IMR-90 (cell line): Measurements from ENCODE around the gene ADAMTS14. TPM values are rescaled to one million over a fixed set of nuclear protein-coding genes. Genes with fewer than 3 reads are reported as not detected.

Experiments
- ATAC-seq: fragments of 200-7000 bp; cut with Tn5 transposase; 2 replicates; pipeline ENCODE4 v1.9.1; 2020; ENCODE audit warnings: low read depth, mild to moderate bottlenecking, moderate library complexity
- BruUV-seq: library from RNA; stranded (reverse); fragments of 400-500 nt; replicated peaks from 2 replicates; lab custom pipeline; 2021; lab: Mats Ljungman, UMichigan
- CTCF ChIA-PET: fragments of 300-600 bp; formaldehyde crosslinking; extraction: SDS; loops from one replicate; lab custom pipeline; 2021; ENCODE audit warnings: antibody characterized with exemption; lab: Yijun Ruan, JAX
- POLR2A ChIA-PET: fragments of 300-600 bp; sonication (Branson Sonifier 250); formaldehyde crosslinking; loops from one replicate; lab custom pipeline; 2022; ENCODE audit warnings: antibody characterized with exemption; ENCODE audit not compliant: unreplicated experiment; lab: Charles Lee
- DNase-seq: peaks from one replicate; pipeline ENCODE4 v3.0.0; 2013
- H2AFZ ChIP-seq: replicated peaks from 2 replicates; pipeline ENCODE3; 2013; ENCODE audit warnings: low read length, mild to moderate bottlenecking; ENCODE audit not compliant: poor library complexity
- H2AK5ac ChIP-seq: 2 replicates; pipeline ENCODE4 v1.6.1; 2013; ENCODE audit warnings: low read depth, low read length, inconsistent platforms
- H2AK9ac ChIP-seq: replicated peaks from 2 replicates; pipeline ENCODE3; 2013; ENCODE audit warnings: mild to moderate bottlenecking, low read depth, low read length, moderate library complexity; ENCODE audit not compliant: poor library complexity
- H2BK120ac ChIP-seq: 2 replicates; pipeline ENCODE4 v1.6.1; 2013; ENCODE audit warnings: low read depth, low read length, inconsistent platforms
- H2BK15ac ChIP-seq: 3 replicates; pipeline ENCODE4 v1.6.1; 2013; ENCODE audit warnings: low read depth, low read length, inconsistent platforms
- H2BK20ac ChIP-seq: 2 replicates; pipeline ENCODE4 v1.6.1; 2013; ENCODE audit warnings: low read depth, mild to moderate bottlenecking, inconsistent platforms, low read length, moderate library complexity
- H2BK5ac ChIP-seq: 2 replicates; pipeline ENCODE4 v1.6.1; 2013; ENCODE audit warnings: mild to moderate bottlenecking, low read depth, low read length, inconsistent platforms; ENCODE audit not compliant: poor library complexity, severe bottlenecking
- H3K14ac ChIP-seq: replicated peaks from 2 replicates; pipeline ENCODE4 v1.6.1; 2013; ENCODE audit warnings: low read depth, low read length, inconsistent platforms
- H3K18ac ChIP-seq: 2 replicates; pipeline ENCODE4 v1.6.1; 2013; ENCODE audit warnings: low read depth, low read length, control low read depth
- H3K23ac ChIP-seq: 2 replicates; pipeline ENCODE4 v1.6.1; 2013; ENCODE audit warnings: low read depth, low read length, inconsistent platforms
- H3K27ac ChIP-seq: 2 replicates; pipeline ENCODE4 v1.5.1; 2013; ENCODE audit warnings: mild to moderate bottlenecking, control low read depth, low read length; ENCODE audit not compliant: insufficient read depth
- H3K27me3 ChIP-seq: 2 replicates; pipeline ENCODE4 v1.6.1; 2013; ENCODE audit warnings: low read length; ENCODE audit not compliant: control insufficient read depth, insufficient read depth
- H3K36me3 ChIP-seq: 2 replicates; pipeline ENCODE4 v1.6.1; 2013; ENCODE audit warnings: low read length, mixed read lengths; ENCODE audit not compliant: control insufficient read depth, insufficient read depth
- H3K4ac ChIP-seq: 2 replicates; pipeline ENCODE4 v1.6.1; 2013; ENCODE audit warnings: low read depth, low read length, inconsistent platforms
- H3K4me1 ChIP-seq: 2 replicates; pipeline ENCODE4 v1.6.1; 2013; ENCODE audit warnings: low read length, mixed read lengths; ENCODE audit not compliant: control insufficient read depth, insufficient read depth
- H3K4me2 ChIP-seq: 2 replicates; pipeline ENCODE4 v1.6.1; 2013; ENCODE audit warnings: low read depth, mild to moderate bottlenecking, control low read depth, low read length, moderate library complexity
- H3K4me3 ChIP-seq: 2 replicates; pipeline ENCODE4 v1.5.1; 2013; ENCODE audit warnings: low read depth, mild to moderate bottlenecking, control low read depth, low read length, moderate library complexity; ENCODE audit not compliant: insufficient read depth
- H3K56ac ChIP-seq: 2 replicates; pipeline ENCODE4 v1.6.1; 2013; ENCODE audit warnings: low read length, inconsistent platforms; ENCODE audit not compliant: insufficient read depth; ENCODE audit errors: extremely low read depth
- H3K79me1 ChIP-seq, 2 experiments: 2 replicates each; pipeline ENCODE4 v1.6.1; 2013; ENCODE audit warnings: low read length in 2 of 2, inconsistent platforms in 1 of 2, low read depth in 1 of 2
- H3K9ac ChIP-seq: 2 replicates; pipeline ENCODE4 v1.6.1; 2013; ENCODE audit warnings: low read depth, low read length, control low read depth
- H3K9me1 ChIP-seq: 2 replicates; pipeline ENCODE4 v1.6.1; 2013; ENCODE audit warnings: low read length, inconsistent platforms; ENCODE audit not compliant: insufficient read depth
- H3K9me3 ChIP-seq: 2 replicates; pipeline ENCODE4 v1.6.1; 2013; ENCODE audit warnings: low read length; ENCODE audit not compliant: control insufficient read depth, insufficient read depth
- H4K20me1 ChIP-seq: 2 replicates; pipeline ENCODE4 v1.6.1; 2013; ENCODE audit warnings: low read length, inconsistent platforms; ENCODE audit not compliant: insufficient read depth
- H4K5ac ChIP-seq: 2 replicates; pipeline ENCODE4 v1.6.1; 2013; ENCODE audit warnings: mild to moderate bottlenecking, low read depth, low read length, control low read depth
- H4K8ac ChIP-seq, 2 experiments: 2 replicates each; pipeline ENCODE4 v1.6.1; 2013; ENCODE audit warnings: low read depth in 2 of 2, low read length in 2 of 2, control low read depth in 1 of 2, inconsistent platforms in 1 of 2
- H4K91ac ChIP-seq: 2 replicates; pipeline ENCODE4 v1.6.1; 2013; ENCODE audit warnings: low read depth, low read length, inconsistent platforms; ENCODE audit not compliant: insufficient read depth
- BHLHE40 ChIP-seq: fragments of 150-350 bp; IDR thresholded peaks from 2 replicates; pipeline ENCODE4 v1.6.1; 2016; ENCODE audit warnings: mild to moderate bottlenecking, low read depth, low read length
- CEBPB ChIP-seq: IDR thresholded peaks from 2 replicates; pipeline ENCODE4 v1.6.1; 2012; ENCODE audit warnings: low read depth, low read length, improper control_type of control experiment
- CHD1 ChIP-seq: IDR thresholded peaks from 2 replicates; pipeline ENCODE4 v1.6.1; 2012; ENCODE audit warnings: low read depth, low read length, improper control_type of control experiment
- CTCF ChIP-seq: conservative IDR thresholded peaks from 2 replicates; pipeline ENCODE4 v1.5.1; 2012; ENCODE audit warnings: mild to moderate bottlenecking, low read depth, low read length, improper control_type of control experiment
- ELK1 ChIP-seq: fragments of 150-350 bp; IDR thresholded peaks from 2 replicates; pipeline ENCODE4 v1.6.1; 2016; ENCODE audit warnings: low read depth, mild to moderate bottlenecking, low read length, moderate library complexity, borderline replicate concordance
- FOS ChIP-seq: fragments of 150-350 bp; IDR thresholded peaks from 2 replicates; pipeline ENCODE4 v1.6.1; 2016; ENCODE audit warnings: low read depth, low read length
- MAFK ChIP-seq: IDR thresholded peaks from 2 replicates; pipeline ENCODE4 v1.6.1; 2012; ENCODE audit warnings: low read depth, low read length, improper control_type of control experiment
- MAZ ChIP-seq: IDR thresholded peaks from 2 replicates; pipeline ENCODE4 v1.6.1; 2012; ENCODE audit warnings: low read depth, mild to moderate bottlenecking, low read length, improper control_type of control experiment, moderate library complexity, borderline replicate concordance
- MXI1 ChIP-seq: IDR thresholded peaks from 2 replicates; pipeline ENCODE4 v1.6.1; 2012; ENCODE audit warnings: low read depth, mild to moderate bottlenecking, low read length, moderate library complexity, borderline replicate concordance
- NFE2L2 ChIP-seq: fragments of 150-350 bp; IDR thresholded peaks from 2 replicates; pipeline ENCODE4 v1.6.1; 2016; ENCODE audit warnings: low read depth, mild to moderate bottlenecking, low read length
- POLR2A ChIP-seq: IDR thresholded peaks from 2 replicates; pipeline ENCODE4 v1.6.1; 2012; ENCODE audit warnings: mild to moderate bottlenecking, low read depth, low read length
- RAD21 ChIP-seq: IDR thresholded peaks from 2 replicates; pipeline ENCODE4 v1.6.1; 2012; ENCODE audit warnings: low read length, improper control_type of control experiment
- RCOR1 ChIP-seq: IDR thresholded peaks from 2 replicates; pipeline ENCODE4 v1.6.1; 2012; ENCODE audit warnings: mild to moderate bottlenecking, low read length, improper control_type of control experiment; ENCODE audit not compliant: insufficient replicate concordance
- RFX5 ChIP-seq: IDR thresholded peaks from 2 replicates; pipeline ENCODE4 v1.8.0; 2012; ENCODE audit warnings: low read depth, mild to moderate bottlenecking, low read length, moderate library complexity
- SMC3 ChIP-seq: fragments of 150-350 bp; IDR thresholded peaks from 2 replicates; pipeline ENCODE4 v1.6.1; 2016; ENCODE audit warnings: low read depth, mild to moderate bottlenecking, antibody characterized with exemption, low read length, moderate library complexity
- USF2 ChIP-seq: fragments of 150-350 bp; IDR thresholded peaks from 2 replicates; pipeline ENCODE4 v1.6.1; 2017; ENCODE audit warnings: mild to moderate bottlenecking, antibody characterized with exemption, low read length, low read depth
- WGBS, 2 experiments: methylation state at CpG; one replicate each; pipeline versions ENCODE4 v1.1.5 to v1.1.7; 2013; ENCODE audit warnings: missing lambda C conversion rate in 2 of 2; ENCODE audit not compliant: insufficient read length in 1 of 2; ENCODE audit errors: extremely low coverage in 2 of 2; 5-methylcytosine and 5-hydroxymethylcytosine counted together
- dilution Hi-C: fragments of 300-500 bp; cut with HindIII; formaldehyde crosslinking; loops from one replicate; pipeline ENCODE4 v1.14.3; 2018; ENCODE audit warnings: low sequenced_read_pairs; ENCODE audit not compliant: unreplicated experiment
- in situ Hi-C: fragments of 300-500 bp; cut with MboI; formaldehyde crosslinking; loops from 3 replicates; pipeline ENCODE4 v1.14.3; 2019; ENCODE audit warnings: low sequenced_read_pairs, inconsistent platforms, mixed read lengths
- intact Hi-C: fragments of 100-400 bp; cut with micrococcal nuclease; formaldehyde crosslinking; loops from 2 replicates; pipeline ENCODE4 v1.10.0; 2022
- polyA plus RNA-seq, 3 experiments: library from polyadenylated mRNA; depleted of rRNA; stranded (reverse); fragments of >200 nt; gene quantifications; 2 replicates each; pipeline ENCODE4 v1.2.3, GENCODE V29; 2012; ENCODE audit warnings: low replicate concordance in 1 of 3
- total RNA-seq: library from RNA; depleted of rRNA; stranded (reverse); fragments of >200 nt; gene quantifications from 2 replicates; pipeline ENCODE4 v1.2.3, GENCODE V29; 2012

Gene ADAMTS14
- total and polyA plus RNA-seq, 2 of the 4 experiments (the other 2 are of a cell fraction): under 0.01 to 0.31 TPM

DNA sequence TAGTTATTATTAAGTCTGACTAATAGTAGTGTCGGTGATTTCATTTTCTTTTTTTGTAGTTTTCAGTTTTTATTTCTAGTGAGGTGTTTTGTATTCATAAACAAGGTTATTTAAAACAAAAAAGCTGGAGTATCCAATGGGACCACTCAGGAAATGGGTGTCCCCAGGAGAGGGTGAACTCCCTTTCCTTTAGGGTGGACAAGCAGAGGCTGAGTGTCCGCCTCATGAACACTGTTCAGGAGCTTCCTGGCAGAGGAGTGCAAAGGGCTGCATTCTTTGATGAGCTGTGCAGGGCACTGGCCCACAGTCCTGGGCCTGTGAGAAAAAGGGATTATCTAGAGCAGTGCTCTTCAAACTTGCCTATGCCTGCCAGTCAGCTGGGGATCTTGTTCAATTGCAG is 56.0 kb downstream of the ADAMTS14 start:
- H2AFZ ChIP-seq: no peak overlapping the region
- H2BK5ac ChIP-seq: no peak overlapping the region
- WGBS, 2 experiments: 80% methylated on average over 1 of the region's 2 CpGs; no CpG with 5 or more reads in 1 of the 2 experiments
- intact Hi-C loops (no loop called here), dilution Hi-C loops (no loop called here), in situ Hi-C loops (no loop called here)
- BruUV-seq: no TSS peak
- no peak overlapping the region for H3K4me2 ChIP-seq
- no peak overlapping the region for H3K4ac ChIP-seq
- no peak overlapping the region for H2AK9ac ChIP-seq
- no peaks in the 10 kb centered on the region for H3K79me1 ChIP-seq
- DNase-seq (no peak), ATAC-seq (no peak)
- H4K91ac ChIP-seq: no peak overlapping the region
- no peak overlapping the region for H3K56ac ChIP-seq
- H3K36me3 ChIP-seq: no peaks in the 10 kb centered on the region
- no peak overlapping the region for H2BK20ac ChIP-seq
- ChIA-PET CTCF (interaction anchor here (0.7 kb wide), 1 partner anchor 155 kb away, joined by 3 read pairs; no protein-coding TSS in a partner anchor), POLR2A (no interaction called here)
- no peak overlapping the region for H2AK5ac ChIP-seq
- H3K9me1 ChIP-seq: no peaks in the 10 kb centered on the region
- no peak overlapping the region for H2BK15ac ChIP-seq
- H3K27me3 ChIP-seq: peaks cover 13% of the 10 kb centered on the region
- no peak overlapping the region for H4K5ac ChIP-seq
- H3K27ac ChIP-seq: no peak overlapping the region
- H3K14ac ChIP-seq: no peak overlapping the region
- no peaks in the 10 kb centered on the region; the same call in 1 of the 2 replicates for H3K9me3 ChIP-seq
- TF ChIP-seq BHLHE40 (no peak), MAFK (no peak), RFX5 (no peak), CHD1 (no peak), RCOR1 (no peak), FOS (no peak), RAD21 (no peak), ELK1 (no peak), NFE2L2 (no peak), USF2 (no peak), CTCF (no peak), MAZ (no peak), CEBPB (no peak), POLR2A (no peak), MXI1 (no peak), SMC3 (no peak)
- no peak overlapping the region for H2BK120ac ChIP-seq
- H4K8ac ChIP-seq: no peak overlapping the region
- no peak overlapping the region for H3K23ac ChIP-seq
- H3K18ac ChIP-seq: no peak overlapping the region
- no peaks in the 10 kb centered on the region for H4K20me1 ChIP-seq
- H3K4me3 ChIP-seq: no peak overlapping the region
- no peak overlapping the region for H3K9ac ChIP-seq
- peaks cover 2% of the 10 kb centered on the region; the same call in 1 of the 2 replicates for H3K4me1 ChIP-seq
